KMS-11 (cell line): ENCODE measurements around the gene PEMT.
"Not testable (repeated sequence)": the region's sequence is repeated elsewhere in the genome, so short reads cannot be mapped to it uniquely, and the experiment has no call there.

Experiments used
- H2AFZ ChIP-seq: fragments of 200-600 bp; sonication (generic); 2 replicates; pipeline ENCODE4 v1.6.1; 2016; ENCODE audit warnings: antibody characterized with exemption, mixed run types, low read depth
- H3K27ac ChIP-seq: fragments of 200-600 bp; sonication (generic); 2 replicates; pipeline ENCODE4 v1.6.1; 2016; ENCODE audit warnings: mild to moderate bottlenecking, mixed run types
- H3K27me3 ChIP-seq: fragments of 200-600 bp; sonication (generic); 2 replicates; pipeline ENCODE4 v1.6.1; 2017; ENCODE audit warnings: mild to moderate bottlenecking, low read depth, mixed run types, moderate library complexity; ENCODE audit not compliant: insufficient read depth
- H3K36me3 ChIP-seq: fragments of 200-600 bp; sonication (generic); 2 replicates; pipeline ENCODE4 v1.6.1; 2017; ENCODE audit warnings: mild to moderate bottlenecking, mixed run types; ENCODE audit not compliant: insufficient read depth
- H3K4me1 ChIP-seq: fragments of 200-600 bp; sonication (generic); 2 replicates; pipeline ENCODE4 v1.6.1; 2016; ENCODE audit warnings: mild to moderate bottlenecking, low read depth, mixed run types; ENCODE audit not compliant: poor library complexity, severe bottlenecking
- H3K4me2 ChIP-seq: fragments of 200-600 bp; sonication (generic); 2 replicates; pipeline ENCODE4 v1.7.0; 2016; ENCODE audit warnings: mild to moderate bottlenecking, mixed run types
- H3K4me3 ChIP-seq: fragments of 200-600 bp; sonication (generic); IDR thresholded peaks from 2 replicates; pipeline ENCODE4 v1.6.1; 2017; ENCODE audit warnings: low read depth, low read length, mixed read lengths; ENCODE audit not compliant: insufficient read depth
- H3K79me2 ChIP-seq: fragments of 200-600 bp; sonication (generic); 2 replicates; pipeline ENCODE4 v1.6.1; 2016; ENCODE audit warnings: low read depth, mixed run types; ENCODE audit not compliant: insufficient read depth
- H3K9ac ChIP-seq: fragments of 200-600 bp; sonication (generic); 2 replicates; pipeline ENCODE4 v1.6.1; 2016; ENCODE audit warnings: mild to moderate bottlenecking, mixed run types
- H4K20me1 ChIP-seq: fragments of 200-600 bp; sonication (generic); 2 replicates; pipeline ENCODE4 v1.6.1; 2016; ENCODE audit warnings: mild to moderate bottlenecking, mixed run types; ENCODE audit not compliant: insufficient read depth
- TF ChIP-seq, protein P1 (sequence below): fragments of 200-600 bp; sonication (generic); conservative IDR thresholded peaks from 2 replicates; pipeline ENCODE4 v1.6.1; 2017; ENCODE audit warnings: low read depth, mild to moderate bottlenecking, antibody characterized with exemption, low read length, moderate library complexity, mixed read lengths

The PEMT gene

DNA sequence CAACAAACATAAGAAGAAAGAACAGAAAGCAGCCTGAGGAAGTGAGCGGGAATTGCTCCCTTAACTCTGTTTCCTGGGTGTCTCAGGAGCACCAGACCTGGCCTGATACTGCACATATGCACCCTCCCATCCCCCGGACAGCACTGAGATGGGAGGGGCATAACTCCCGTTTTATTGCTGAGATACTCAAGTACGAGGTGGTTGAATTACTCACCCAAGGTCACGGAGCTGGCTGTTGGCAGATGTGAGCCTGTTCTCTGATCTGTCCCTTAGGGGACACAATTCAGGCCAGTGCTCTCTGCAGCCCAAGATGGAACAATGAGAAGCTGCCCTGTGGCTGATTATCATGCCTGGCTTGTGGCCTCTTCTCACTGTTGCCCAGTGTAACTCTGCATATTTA, 123.8 kb downstream of the PEMT start:
- Histone ChIP-seq H3K4me2 (no peak overlapping the region), H3K27me3 (no peaks in the 10 kb centered on the region), H3K27ac (no peak overlapping the region), H3K4me1 (no peaks in the 10 kb centered on the region), H3K9ac (no peak overlapping the region), H3K36me3 (no peaks in the 10 kb centered on the region), H3K79me2 (no peaks in the 10 kb centered on the region), H3K4me3 (no peak overlapping the region), H4K20me1 (no peaks in the 10 kb centered on the region), H2AFZ (no peak overlapping the region)
- TF ChIP-seq, protein P1, sequence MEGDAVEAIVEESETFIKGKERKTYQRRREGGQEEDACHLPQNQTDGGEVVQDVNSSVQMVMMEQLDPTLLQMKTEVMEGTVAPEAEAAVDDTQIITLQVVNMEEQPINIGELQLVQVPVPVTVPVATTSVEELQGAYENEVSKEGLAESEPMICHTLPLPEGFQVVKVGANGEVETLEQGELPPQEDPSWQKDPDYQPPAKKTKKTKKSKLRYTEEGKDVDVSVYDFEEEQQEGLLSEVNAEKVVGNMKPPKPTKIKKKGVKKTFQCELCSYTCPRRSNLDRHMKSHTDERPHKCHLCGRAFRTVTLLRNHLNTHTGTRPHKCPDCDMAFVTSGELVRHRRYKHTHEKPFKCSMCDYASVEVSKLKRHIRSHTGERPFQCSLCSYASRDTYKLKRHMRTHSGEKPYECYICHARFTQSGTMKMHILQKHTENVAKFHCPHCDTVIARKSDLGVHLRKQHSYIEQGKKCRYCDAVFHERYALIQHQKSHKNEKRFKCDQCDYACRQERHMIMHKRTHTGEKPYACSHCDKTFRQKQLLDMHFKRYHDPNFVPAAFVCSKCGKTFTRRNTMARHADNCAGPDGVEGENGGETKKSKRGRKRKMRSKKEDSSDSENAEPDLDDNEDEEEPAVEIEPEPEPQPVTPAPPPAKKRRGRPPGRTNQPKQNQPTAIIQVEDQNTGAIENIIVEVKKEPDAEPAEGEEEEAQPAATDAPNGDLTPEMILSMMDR = no peak

DNA sequence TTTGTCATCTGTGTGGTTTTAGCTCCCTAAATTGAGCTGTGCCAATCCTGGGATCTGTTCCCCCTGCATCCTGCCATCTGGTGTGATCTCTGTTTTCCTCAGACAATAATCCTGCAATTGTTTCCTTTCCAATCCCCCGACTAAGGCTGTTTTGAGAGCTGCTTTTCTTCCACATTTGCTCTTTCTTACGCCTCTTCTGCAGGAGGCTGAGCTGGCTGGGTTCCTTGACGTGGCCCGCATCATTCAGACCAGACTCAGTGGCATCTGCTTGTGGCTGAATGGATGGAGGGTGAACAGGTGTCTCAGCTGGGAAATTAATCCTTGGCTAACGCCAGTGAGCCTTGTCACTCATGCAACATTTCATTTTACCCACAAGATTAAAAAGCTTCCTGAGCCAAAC, 124.5 kb downstream of the PEMT start:
- no peak overlapping the region for H3K9ac ChIP-seq
- H3K4me2 ChIP-seq = no peak overlapping the region
- no peaks in the 10 kb centered on the region for H3K27me3 ChIP-seq
- no peaks in the 10 kb centered on the region for H4K20me1 ChIP-seq
- H2AFZ ChIP-seq = no peak overlapping the region
- H3K4me3 ChIP-seq = no peak overlapping the region
- no peaks in the 10 kb centered on the region for H3K4me1 ChIP-seq
- H3K79me2 ChIP-seq = no peaks in the 10 kb centered on the region
- no peak overlapping the region for H3K27ac ChIP-seq
- no peaks in the 10 kb centered on the region for H3K36me3 ChIP-seq
- TF ChIP-seq, protein P1 = no peak

GRCh38 chr17:17466511-17466910, 125.0 kb downstream of the PEMT start:
- Histone ChIP-seq H3K79me2 (no peaks in the 10 kb centered on the region), H3K9ac (no peak overlapping the region), H3K4me1 (no peaks in the 10 kb centered on the region), H3K27ac (no peak overlapping the region), H4K20me1 (no peaks in the 10 kb centered on the region), H3K4me2 (no peak overlapping the region), H3K4me3 (no peak overlapping the region), H2AFZ (no peak overlapping the region), H3K27me3 (no peaks in the 10 kb centered on the region), H3K36me3 (no peaks in the 10 kb centered on the region)
- TF ChIP-seq, protein P1 = no peak

DNA sequence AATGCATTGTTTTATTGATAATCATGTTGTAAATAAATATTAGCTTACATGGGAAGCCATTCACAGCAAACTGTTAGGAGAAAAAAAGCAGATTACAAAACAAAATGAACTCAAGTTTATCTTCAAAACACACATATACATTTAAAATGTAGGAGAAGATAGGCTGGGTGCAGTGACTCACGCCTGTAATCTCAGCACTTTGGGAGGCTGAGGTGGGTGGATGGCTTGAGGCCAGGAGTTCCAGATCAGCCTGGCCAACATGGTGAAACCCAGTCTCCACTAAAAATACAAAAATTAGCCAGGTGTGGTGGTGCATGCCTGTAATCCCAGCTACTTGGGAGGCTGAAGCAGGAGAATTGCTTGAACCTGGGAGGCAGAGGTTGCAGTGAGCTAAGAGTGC, 125.6 kb downstream of the PEMT start:
- H3K4me3 ChIP-seq, H3K4me2 ChIP-seq, H3K4me1 ChIP-seq, H3K36me3 ChIP-seq, H4K20me1 ChIP-seq, H3K9ac ChIP-seq, H3K27ac ChIP-seq, H2AFZ ChIP-seq, H3K27me3 ChIP-seq, H3K79me2 ChIP-seq: not testable (repeated sequence)

GRCh38 chr17:17463821-17464220, 127.7 kb downstream of the PEMT start:
- Histone ChIP-seq H3K27ac (no peak overlapping the region), H3K79me2 (no peaks in the 10 kb centered on the region), H3K4me1 (no peaks in the 10 kb centered on the region), H2AFZ (no peak overlapping the region), H3K36me3 (no peaks in the 10 kb centered on the region), H3K27me3 (no peaks in the 10 kb centered on the region), H3K4me3 (no peak overlapping the region), H4K20me1 (no peaks in the 10 kb centered on the region), H3K9ac (no peak overlapping the region), H3K4me2 (no peak overlapping the region)
- TF ChIP-seq, protein P1 = no peak
